OCI-LY1 (cell line): ENCODE measurements around the gene FNDC4.

Experiments used
- CTCF ChIP-seq: fragments of 200-600 bp; sonication (generic), shearing (Covaris generic); IDR thresholded peaks from 2 replicates; pipeline ENCODE4 v1.5.1; 2017; ENCODE audit warnings: mild to moderate bottlenecking, antibody characterized with exemption, low read length, moderate library complexity, mixed read lengths
- EZH2 ChIP-seq: fragments of 200-600 bp; sonication (generic), shearing (Covaris generic); IDR thresholded peaks from 2 replicates; pipeline ENCODE4 v1.8.0; 2017; ENCODE audit warnings: borderline replicate concordance, mixed run types, mild to moderate bottlenecking, antibody characterized with exemption, low read length, moderate library complexity, mixed read lengths

DNA sequence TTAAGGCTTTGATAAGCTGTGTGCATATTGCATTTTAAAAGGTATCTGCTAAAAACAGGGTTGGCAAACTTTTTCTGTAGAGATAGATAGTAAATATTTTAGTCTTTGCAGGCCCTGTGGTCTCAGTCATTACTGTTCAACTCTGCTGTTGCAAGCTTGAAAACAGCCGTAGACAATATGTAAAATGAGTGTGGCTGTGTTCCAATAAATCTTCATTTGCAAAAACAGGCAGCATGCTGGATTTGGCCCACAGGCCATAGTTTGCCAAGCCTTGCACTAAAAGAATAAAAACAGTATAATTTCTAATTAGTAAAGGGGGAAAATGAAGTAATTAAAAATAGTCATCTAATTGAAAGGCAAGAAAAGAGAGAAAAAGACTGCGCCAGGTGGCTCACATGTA is 37.0 kb upstream of the FNDC4 start:
- no peak for TF ChIP-seq CTCF
- no peak for TF ChIP-seq EZH2
